GM18870 (cell line): Measurements from ENCODE around the gene ZMAT3.

Experiments used
- ATAC-seq: cut with Tn5 transposase; IDR thresholded peaks from one replicate; pipeline ENCODE4 v1.9.1; 2021; ENCODE audit warnings: moderate library complexity; ENCODE audit not compliant: unreplicated experiment

ZMAT3 gene

GRCh38 chr3:179027326-179027900 lies 44.2 kb downstream of the ZMAT3 start:
- no peak for ATAC-seq

GRCh38 chr3:179026636-179027035 lies 45.0 kb downstream of the ZMAT3 start:
- no peak for ATAC-seq

GRCh38 chr3:179021119-179021903 lies 50.3 kb downstream of the ZMAT3 start:
- ATAC-seq: no peak

GRCh38 chr3:179020112-179020511 lies 51.5 kb downstream of the ZMAT3 start:
- no peak for ATAC-seq

GRCh38 chr3:179018808-179019207 lies 52.8 kb downstream of the ZMAT3 start:
- no peak for ATAC-seq

GRCh38 chr3:179016979-179017670 lies 54.5 kb downstream of the ZMAT3 start:
- peak; percentile 64 for ATAC-seq

- peak; percentile 68 for ATAC-seq
Observed at GRCh38 chr3:179015551-179016020, 56.0 kb downstream of the ZMAT3 start.

- ATAC-seq: no peak
Observed at GRCh38 chr3:179005706-179006105, 65.9 kb downstream of the ZMAT3 start.

GRCh38 chr3:179005213-179005612 lies 66.4 kb downstream of the ZMAT3 start:
- no peak for ATAC-seq

- no peak for ATAC-seq
Observed at GRCh38 chr3:179000659-179001058, 71.0 kb downstream of the ZMAT3 start.

GRCh38 chr3:179000144-179000543 lies 71.5 kb downstream of the ZMAT3 start:
- ATAC-seq: peak; percentile 83

- ATAC-seq: no peak
Observed at GRCh38 chr3:178996399-178996798, 75.2 kb downstream of the ZMAT3 start.

- ATAC-seq: no peak
Observed at GRCh38 chr3:178990293-178990692, 81.3 kb downstream of the ZMAT3 start.

GRCh38 chr3:178989821-178990220 lies 81.8 kb downstream of the ZMAT3 start:
- no peak for ATAC-seq

GRCh38 chr3:178987745-178988144 lies 83.9 kb downstream of the ZMAT3 start:
- no peak for ATAC-seq

GRCh38 chr3:178986456-178986855 lies 85.2 kb downstream of the ZMAT3 start:
- ATAC-seq: no peak

GRCh38 chr3:178982137-178982536 lies 89.5 kb downstream of the ZMAT3 start:
- peak; percentile 98 for ATAC-seq

GRCh38 chr3:178975320-178975719 lies 96.3 kb downstream of the ZMAT3 start:
- ATAC-seq: no peak

GRCh38 chr3:178971614-178972013 lies 100.0 kb downstream of the ZMAT3 start:
- no peak for ATAC-seq

- ATAC-seq: peak; percentile 89
Observed at GRCh38 chr3:178969004-178969700, 102.5 kb downstream of the ZMAT3 start.
